Measurements from ENCODE around the gene CYBA.
"Not testable (repeated sequence)": the region's sequence is repeated elsewhere in the genome, so short reads cannot be mapped to it uniquely, and the experiment has no call there.

CYBA gene

DNA sequence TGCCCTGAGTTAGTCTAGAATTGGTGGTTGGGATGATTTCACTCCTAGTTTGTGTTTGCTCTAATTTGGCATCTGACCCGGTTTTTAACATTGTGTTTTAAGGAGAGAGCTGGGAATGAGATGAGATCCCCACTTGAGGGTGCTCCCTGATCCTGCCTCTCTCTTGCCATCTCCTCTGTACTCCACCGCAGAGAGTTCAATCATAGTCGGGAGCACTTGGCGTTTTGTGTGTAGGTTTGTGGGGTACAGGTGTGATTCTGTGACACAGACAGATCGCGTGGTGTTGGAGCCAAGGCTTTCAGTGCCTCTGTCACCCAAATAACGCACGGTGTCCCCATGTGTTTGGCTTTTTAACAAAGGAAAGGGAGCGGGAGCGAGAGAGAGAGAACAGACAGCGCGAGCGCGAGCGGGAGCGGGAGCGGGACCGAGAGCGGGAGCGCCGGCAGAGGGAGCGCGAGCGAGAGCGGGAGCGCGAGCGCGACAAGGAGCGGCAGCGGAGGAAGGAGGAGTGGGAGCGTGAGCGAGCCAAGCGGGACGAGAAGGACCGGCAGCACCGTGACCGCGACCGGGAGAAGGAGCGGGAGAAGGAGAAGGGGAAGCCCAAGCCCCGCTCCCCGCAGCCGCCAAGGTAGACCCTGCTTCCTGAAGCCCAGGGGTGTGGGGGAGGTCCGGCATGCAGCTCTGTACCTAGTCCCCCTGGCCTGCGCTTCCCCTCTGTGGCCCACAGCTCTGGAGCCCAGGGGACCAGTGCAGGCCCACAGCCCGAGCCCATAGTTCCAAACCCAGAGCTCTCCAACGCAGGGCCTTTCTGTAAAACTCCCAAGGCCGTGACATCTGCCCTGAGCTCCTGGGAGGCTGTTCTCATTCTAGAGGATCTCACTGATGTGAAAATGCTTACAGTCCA lies 39.7 kb downstream of the CYBA start:
- no peak for DNase-seq (ENCODE audit: low spot score)

DNA sequence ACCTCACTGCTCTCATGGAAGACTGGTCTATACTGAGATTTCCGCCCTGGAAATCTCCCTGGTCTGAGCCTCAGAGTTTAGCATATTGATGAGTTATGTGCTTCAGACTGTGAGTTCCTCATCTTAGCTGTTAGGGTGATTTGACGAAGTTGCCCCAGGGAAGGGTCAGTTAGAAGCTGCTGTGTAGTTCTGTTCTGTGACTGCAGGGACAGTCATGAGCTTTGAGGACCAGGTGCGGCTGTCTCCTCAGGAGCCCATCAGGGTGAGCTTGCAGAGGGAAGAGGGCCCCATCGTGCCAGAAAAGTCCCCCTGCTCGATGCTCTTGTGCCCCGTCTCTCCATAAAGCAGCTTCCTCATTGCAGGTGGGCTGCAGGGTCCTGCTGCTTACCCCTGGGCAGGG lies 40.8 kb downstream of the CYBA start:
- DNase-seq (ENCODE audit: low spot score), result no peak

DNA sequence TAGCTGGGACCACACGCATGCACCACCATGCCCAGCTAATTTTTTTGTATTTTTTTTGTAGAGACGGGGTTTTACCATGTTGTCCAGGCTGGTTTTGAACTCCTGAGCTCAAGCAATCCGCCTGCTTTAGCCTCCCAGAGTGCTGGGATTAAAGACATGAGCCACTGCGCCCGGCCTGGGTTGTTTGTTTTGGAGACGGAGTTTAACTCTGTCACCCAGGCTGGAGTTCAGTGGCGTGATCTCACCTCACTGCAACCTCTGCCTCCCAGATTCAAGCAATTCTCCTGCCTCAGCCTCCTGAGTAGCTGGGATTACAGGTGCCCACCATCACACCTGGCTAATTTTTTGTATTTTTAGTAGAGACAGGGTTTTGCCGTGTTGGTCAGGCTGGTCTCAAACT lies 41.4 kb downstream of the CYBA start:
- DNase-seq (ENCODE audit: low spot score), result not testable (repeated sequence)

DNA sequence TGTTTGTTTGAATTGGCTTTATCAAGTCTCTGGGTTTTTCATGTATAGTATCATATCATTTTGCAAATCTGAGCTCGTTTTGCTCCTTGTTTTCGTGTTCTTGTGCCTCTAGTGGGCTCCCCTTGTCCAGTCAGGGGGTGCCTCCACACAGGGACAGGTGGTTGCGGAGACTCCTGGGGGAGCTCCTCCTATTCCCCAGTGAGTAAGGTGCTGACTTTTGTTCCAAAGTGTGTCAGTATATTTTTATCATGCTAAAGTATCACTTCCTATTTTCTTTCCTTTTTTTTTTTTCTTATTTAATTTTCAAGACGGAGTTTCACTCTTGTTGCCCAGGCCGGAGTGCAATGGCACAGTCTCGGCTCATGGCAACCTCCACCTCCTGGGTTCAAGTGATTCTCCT lies 42.8 kb downstream of the CYBA start:
- DNase-seq (ENCODE audit: low spot score), result no peak

DNA sequence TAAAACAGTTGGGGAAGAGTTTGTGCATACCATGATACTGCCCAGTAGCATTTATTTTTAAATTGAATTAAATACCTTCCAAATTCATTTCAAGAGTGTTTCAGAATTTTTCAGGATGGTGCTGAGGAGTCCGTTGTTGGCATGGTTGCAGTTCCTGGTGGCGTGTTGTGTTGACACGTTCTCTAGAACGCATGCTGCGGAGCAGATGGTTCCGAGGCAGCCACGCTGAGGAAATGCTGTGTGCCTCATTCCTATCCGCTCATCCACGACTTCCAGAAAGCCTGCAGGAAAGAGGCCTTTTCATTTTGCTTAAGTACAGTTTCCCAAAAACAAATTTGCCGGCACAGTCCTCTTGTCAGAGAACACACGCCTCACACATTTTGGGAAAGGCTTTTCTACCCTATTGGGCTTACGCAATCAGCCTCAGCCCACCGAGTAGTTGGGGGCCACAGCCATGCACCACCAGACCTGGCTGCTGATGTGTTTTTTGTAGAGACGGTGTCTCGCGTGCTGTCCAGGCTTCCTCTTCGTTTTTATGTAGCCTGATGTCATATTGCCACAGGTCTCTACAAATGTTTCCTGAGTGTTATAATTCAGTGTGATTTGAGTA lies 44.6 kb downstream of the CYBA start:
- no peak for DNase-seq (ENCODE audit: low spot score)

DNA sequence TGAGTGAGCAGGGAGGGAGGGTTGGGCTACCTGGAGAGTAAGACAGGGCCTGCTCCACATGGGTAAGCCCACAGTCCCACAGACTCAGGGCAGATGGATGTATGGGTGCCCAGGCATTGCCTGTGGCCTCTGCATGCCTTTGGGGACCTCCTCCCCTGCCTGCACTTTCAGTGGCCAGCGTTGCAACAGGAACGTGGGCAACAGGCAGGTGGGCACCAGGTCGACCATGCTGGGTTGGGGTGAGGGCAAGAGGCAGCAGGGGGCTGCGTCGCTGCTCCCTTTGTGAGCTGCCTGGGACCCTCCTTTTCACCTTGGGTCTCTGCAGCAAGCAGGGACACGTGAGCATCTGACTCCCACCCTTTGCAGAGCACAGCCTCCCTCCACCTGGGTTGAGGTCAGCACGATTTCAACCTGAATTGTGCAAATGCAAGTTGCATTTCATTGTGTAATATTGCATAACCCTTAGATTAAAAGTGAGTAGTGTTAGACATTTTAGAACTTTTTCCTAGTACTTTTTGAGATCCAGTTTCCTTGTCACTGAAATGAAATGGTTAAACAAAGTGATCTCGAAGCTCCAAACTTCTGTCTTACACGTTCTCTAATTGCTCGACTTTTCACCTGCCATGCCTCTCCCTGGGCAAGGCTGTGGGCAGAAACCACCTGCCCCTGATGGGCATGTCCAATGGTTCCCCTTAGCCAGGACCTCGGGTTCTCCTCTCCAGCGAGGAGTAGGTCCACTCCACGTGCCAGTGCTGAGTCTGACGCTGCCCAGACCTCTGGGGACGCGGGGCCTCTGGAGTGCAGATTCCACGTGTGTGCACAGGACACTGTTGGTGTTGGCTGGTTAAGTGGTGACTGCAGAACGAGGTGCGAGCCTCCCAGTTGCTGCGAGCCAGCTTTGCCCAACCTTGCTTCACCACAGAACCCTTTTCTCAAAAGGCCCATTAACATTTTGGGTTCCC lies 45.4 kb downstream of the CYBA start:
- DNase-seq (ENCODE audit: low spot score), result no peak

DNA sequence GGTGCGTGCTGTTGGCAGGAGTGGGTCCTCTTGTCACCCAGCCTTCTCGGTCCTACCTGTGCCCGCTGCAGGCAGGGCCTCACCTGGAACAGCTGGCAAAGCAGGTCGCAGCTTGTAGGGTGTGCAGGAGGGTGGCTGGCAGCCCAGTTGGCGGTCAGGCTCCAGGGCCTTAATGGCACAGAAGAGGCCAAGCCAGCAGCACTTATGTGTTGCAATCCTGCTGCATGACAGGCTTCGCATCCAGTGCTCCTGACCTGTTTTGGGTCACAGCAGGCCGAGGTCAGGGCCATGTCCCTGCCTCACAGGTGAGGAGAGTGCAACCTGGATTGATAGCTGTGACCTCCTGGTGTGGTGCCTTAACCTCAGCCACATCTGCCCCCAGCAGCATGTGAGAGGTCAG lies 48.8 kb downstream of the CYBA start:
- no peak for DNase-seq (ENCODE audit: low spot score)

DNA sequence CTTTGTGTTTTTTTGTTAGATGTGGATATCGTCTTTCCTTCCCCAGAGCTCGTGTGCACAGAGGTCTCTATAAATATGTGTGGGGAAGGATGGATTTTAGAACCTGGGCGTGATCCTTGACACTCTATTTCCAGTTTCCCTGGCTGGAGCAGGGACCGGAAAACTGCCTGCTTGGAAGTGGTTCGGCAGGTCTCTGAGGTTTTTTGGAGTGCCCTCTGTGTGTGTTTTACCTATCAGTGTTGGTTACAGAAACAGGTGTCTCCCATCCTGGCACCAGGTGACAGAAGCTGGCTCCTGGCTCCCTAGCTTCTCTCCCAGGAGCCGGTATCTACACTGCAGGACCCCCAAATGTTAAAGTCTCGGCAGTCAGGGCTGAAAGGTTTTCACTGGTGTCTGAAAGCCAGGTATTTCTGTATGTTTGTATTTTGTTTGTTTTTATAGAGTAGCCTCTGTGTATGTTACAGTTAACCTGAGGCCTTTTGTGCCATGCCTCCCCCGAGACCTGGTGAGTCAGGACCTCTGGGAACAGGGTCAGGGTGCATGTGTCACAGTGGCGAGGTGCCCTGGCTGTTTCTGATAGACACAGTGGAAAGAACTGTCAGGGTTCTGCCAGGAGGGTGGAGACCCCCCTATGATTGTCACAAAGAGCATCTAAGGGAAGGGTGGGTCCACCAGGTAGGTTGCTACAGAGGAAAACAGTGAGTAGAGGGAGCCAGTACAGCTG lies 49.4 kb downstream of the CYBA start:
- DNase-seq (ENCODE audit: low spot score), result no peak

DNA sequence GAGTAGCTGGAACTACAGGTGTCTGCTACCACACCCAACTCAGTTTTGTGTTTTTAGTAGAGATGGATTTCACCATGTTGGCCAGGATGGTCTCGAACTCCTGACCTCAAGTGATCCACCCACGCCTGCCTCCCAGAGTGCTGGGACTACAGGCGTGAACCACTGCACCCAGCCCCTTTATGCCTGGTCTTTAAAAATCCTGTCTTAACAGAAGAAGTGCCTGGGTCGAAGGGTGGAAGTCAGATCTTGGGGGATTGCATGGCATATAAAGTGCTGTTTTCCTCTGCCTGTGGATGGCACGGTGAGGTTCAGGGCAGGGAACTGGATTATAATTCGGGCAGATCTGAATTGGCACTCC lies 50.3 kb downstream of the CYBA start:
- DNase-seq (ENCODE audit: low spot score), result no peak

DNA sequence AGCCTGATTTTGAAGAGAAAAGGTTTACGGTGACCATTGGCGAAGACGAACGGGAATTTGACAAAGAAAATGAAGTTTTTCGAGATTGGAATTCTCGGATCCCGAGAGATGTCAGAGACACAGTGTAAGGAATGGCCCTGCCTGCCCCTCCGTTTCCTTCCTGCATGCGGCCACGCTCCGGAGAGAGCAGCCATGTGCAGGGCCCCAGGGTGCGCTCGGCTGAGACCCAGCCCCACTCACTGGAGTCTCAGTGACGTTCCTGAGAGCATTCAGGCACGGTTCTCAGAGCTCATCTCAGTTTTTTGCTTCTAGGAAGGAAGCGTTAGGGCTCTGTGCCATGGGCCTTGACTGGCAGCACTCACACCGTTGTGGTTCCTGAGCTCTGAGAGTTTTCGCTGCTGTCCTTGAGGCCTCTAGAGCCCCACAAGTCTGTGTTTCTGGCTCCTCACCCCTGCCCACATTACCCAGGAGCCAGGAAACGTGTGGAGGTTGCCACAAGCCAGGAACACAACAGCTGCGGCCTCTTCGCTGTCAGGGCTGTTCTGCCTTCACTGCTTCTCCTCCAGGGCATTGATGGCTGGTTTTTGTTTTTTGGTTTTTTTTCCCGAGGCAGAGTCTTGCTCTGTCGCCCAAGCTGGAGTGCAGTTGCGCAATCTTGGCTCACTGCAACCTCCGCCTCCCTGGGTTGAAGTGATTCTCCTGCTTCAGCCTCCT lies 50.9 kb downstream of the CYBA start:
- no peak for DNase-seq (ENCODE audit: low spot score)

DNA sequence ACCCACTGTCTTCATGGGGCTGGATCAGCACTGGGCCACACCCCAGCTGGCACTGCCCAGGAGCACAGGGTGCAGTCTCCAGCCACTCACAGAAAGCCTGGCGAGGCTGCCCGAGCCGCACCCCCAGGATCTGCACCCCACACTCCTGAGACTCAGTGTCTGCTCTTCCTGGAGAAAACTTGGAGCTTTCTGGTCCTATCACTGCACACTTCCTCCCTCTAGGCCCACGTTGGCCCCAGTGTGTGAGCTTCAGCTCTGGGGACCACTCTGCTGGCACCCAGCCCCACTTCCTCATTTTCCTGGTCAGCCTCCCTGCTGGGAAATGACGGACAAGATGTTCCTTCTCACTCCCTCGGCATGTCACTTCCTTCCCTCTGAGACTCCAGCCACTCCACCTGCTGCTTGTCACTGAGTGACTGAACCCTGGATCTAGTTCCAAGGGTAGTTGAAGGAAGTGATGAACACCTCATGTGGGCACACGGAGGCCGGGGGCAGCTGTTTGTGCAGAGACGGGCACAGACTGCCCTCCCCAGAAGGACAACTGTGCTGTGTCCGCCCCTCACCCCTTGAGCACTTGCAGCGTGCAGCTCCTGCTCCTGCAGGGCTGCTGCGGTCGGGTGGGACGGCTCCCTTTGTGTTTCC lies 51.6 kb downstream of the CYBA start:
- DNase-seq (ENCODE audit: low spot score), result no peak

DNA sequence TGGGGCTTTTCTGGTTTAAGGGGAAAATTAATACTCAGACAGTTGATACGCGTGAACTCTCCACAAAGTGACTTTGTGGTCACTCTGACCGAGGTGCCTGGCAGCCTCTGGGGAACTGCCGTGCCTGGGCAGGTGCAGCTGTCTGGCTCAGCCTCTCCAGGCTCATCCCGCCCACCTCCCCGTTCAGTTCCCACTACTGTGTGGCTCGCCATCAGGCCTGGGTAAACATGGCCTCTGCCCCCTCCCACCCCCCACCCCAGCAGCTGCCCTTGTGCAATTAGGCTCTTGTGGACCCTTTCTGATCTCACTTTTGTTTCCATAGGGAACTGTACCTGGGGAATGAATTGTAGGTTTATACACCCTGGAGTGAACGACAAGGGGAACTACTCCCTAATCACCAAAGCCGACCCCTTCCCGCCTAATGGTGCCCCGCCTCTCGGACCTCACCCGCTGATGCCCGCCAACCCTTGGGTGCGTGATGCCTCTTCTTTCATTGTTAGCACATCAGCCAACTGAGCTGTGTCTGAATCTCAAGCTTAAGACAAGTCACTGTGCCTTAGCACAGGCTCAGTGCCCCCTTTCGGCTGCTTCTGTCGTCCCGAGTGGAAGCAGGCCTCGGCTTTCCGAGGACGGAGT lies 52.9 kb downstream of the CYBA start:
- DNase-seq (ENCODE audit: low spot score), result no peak

DNA sequence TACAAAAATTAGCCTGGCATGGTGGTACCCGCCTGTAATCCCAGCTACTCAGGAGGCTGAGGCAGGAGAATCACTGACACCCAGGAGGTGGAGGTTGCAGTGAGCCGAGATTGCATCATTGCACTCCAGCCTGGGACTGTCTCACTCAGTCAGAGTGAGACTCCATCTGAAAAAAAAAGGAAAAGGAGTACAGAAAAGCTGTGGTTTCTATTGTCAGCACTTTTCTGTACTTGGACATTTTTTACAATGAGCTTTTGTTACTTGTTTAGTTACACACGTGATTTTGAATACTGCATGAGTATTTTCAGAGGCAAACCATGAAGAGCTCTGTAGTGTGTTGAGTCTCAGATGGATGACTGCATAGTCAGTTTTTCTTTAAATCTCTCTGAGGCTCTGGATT lies 54.4 kb downstream of the CYBA start:
- no peak for DNase-seq (ENCODE audit: low spot score)

DNA sequence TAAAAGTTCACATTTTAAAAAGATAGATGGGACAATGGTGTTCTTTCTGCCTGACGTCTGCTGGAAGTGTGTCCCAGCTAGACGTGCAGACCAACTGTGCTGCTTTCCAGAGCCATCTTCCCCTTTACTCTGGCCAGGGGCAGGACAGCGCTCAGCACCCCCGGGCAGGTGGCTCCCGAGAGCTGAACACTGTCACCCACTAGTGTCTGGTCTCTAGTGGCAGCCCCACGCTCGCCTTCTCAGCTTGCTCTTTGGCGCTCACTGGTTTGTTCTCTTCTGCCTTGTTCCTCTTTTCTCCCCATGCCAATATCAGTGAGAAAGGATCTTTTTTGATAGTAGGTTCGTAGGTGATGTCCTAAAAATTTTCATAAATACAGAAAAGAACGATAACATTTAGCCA lies 54.9 kb downstream of the CYBA start:
- DNase-seq (ENCODE audit: low spot score), result no peak

DNA sequence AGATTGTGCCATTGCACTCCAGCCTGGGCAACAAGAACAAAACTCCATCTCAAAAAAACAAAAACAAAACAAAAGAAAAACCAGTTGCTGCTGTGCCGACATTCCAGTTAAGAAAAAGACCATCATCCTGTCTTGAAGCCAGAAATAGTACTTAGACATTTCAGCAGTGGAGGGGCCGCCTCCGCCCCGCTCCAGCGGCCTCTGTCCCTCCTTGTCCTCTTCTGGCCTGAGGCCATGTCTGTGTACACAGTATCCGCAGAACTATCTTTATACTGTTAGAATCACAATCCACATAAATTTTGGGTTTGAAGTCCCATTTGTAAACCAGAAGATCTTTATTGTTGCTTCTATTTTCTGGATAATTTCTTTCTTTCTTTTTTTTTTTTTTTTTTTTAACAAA lies 55.8 kb downstream of the CYBA start:
- DNase-seq (ENCODE audit: low spot score), result no peak

DNA sequence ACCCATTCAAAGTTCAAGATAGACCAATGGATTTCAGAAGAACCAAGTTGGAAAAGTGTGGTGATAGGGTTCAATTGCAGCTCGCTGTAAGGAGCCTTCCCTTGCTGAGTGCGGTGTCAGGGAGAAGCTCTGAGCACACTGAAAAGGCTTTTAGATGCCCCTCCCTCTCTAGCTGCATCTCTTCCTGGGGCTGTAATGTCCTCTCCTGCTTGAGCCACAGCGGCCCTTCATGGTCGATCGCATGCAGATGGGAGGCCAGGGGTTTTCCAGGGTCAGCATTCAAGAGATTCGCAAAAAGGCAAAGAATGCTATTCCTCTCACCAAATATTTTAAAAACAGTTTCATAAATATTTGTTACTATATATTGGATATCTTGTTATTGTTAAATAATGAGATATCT lies 56.9 kb downstream of the CYBA start:
- DNase-seq (ENCODE audit: low spot score), result no peak

DNA sequence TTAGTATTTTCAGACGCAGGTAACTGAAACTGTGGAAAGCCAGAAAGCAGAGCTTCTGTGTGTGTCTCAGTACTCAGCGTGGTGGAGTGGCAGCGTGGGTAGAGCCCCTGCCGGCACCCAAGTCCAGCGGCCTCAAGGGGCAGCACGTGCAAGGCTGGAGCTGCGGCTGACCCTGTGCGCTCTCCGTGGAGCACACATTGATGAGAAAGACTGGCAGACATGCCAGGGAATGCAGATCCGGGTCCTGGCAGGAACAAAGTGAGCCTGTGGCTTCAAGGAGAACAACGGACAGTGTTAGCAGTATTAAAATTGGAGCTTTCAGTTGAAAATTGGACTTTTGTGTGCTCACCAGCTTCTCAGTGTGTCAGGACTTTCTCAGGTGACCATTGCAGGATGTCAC lies 57.4 kb downstream of the CYBA start:
- no peak for DNase-seq (ENCODE audit: low spot score)
